HEK293T (cell line): ENCODE results near the gene B4GAT1.

Experiments
- CTCF ChIA-PET: fragments of 350-600 bp; formaldehyde crosslinking; extraction: SDS; loops from one replicate; lab custom pipeline; 2021; ENCODE audit warnings: antibody characterized with exemption, inconsistent platforms; lab: Yijun Ruan, JAX
- POLR2A ChIA-PET: fragments of 350-600 bp; formaldehyde crosslinking; extraction: SDS; loops from one replicate; lab custom pipeline; 2020; ENCODE audit warnings: antibody characterized with exemption, inconsistent platforms; lab: Yijun Ruan, JAX
- DNase-seq: peaks from one replicate; pipeline ENCODE4 v3.0.0; 2012; ENCODE audit warnings: mixed read lengths; ENCODE audit errors: extremely low spot score
- ARNT ChIP-seq: fragments of 450-650 bp; IDR thresholded peaks from 2 replicates; pipeline ENCODE4 v1.6.1; 2017; ENCODE audit warnings: mild to moderate bottlenecking
- BHLHE40 ChIP-seq: fragments of 450-650 bp; IDR thresholded peaks from 2 replicates; pipeline ENCODE4 v1.6.1; 2016; ENCODE audit warnings: mild to moderate bottlenecking, moderate library complexity, borderline replicate concordance
- CTBP1 ChIP-seq: fragments of 450-650 bp; IDR thresholded peaks from 2 replicates; pipeline ENCODE4 v1.6.1; 2016; ENCODE audit warnings: borderline replicate concordance
- ELF4 ChIP-seq: fragments of 450-650 bp; IDR thresholded peaks from 2 replicates; pipeline ENCODE4 v1.6.1; 2017; ENCODE audit warnings: antibody characterized with exemption
- FOXA1 ChIP-seq: fragments of 450-650 bp; IDR thresholded peaks from 2 replicates; pipeline ENCODE4 v1.6.1; 2016; ENCODE audit warnings: mild to moderate bottlenecking
- FOXK2 ChIP-seq: fragments of 450-650 bp; IDR thresholded peaks from 2 replicates; pipeline ENCODE4 v1.6.1; 2016; ENCODE audit warnings: mild to moderate bottlenecking
- FOXM1 ChIP-seq: fragments of 450-650 bp; IDR thresholded peaks from 2 replicates; pipeline ENCODE4 v1.6.1; 2017; ENCODE audit warnings: mild to moderate bottlenecking, borderline replicate concordance
- HDGF ChIP-seq: fragments of 450-650 bp; IDR thresholded peaks from 2 replicates; pipeline ENCODE4 v1.6.1; 2017; ENCODE audit warnings: antibody characterized with exemption, borderline replicate concordance
- L3MBTL2 ChIP-seq: fragments of 450-650 bp; conservative IDR thresholded peaks from 2 replicates; pipeline ENCODE4 v1.6.1; 2016; ENCODE audit warnings: mild to moderate bottlenecking
- LEF1 ChIP-seq: fragments of 450-650 bp; IDR thresholded peaks from 2 replicates; pipeline ENCODE4 v1.6.1; 2017; ENCODE audit warnings: mild to moderate bottlenecking, borderline replicate concordance
- NFRKB ChIP-seq: fragments of 450-650 bp; IDR thresholded peaks from 2 replicates; pipeline ENCODE4 v1.6.1; 2016; ENCODE audit warnings: mild to moderate bottlenecking, moderate library complexity
- SP1 ChIP-seq: fragments of 450-650 bp; IDR thresholded peaks from 2 replicates; pipeline ENCODE4 v1.6.1; 2017
- SUZ12 ChIP-seq: fragments of 450-650 bp; IDR thresholded peaks from 2 replicates; pipeline ENCODE4 v1.6.1; 2016; ENCODE audit warnings: mild to moderate bottlenecking
- TARDBP ChIP-seq: fragments of 450-650 bp; IDR thresholded peaks from 2 replicates; pipeline ENCODE4 v1.6.1; 2016
- ZNF384 ChIP-seq: fragments of 450-650 bp; IDR thresholded peaks from 2 replicates; pipeline ENCODE4 v1.6.1; 2016
- TF ChIP-seq, protein P1 (sequence below): fragments of 450-650 bp; IDR thresholded peaks from 2 replicates; pipeline ENCODE4 v1.6.1; 2016

B4GAT1 gene

DNA sequence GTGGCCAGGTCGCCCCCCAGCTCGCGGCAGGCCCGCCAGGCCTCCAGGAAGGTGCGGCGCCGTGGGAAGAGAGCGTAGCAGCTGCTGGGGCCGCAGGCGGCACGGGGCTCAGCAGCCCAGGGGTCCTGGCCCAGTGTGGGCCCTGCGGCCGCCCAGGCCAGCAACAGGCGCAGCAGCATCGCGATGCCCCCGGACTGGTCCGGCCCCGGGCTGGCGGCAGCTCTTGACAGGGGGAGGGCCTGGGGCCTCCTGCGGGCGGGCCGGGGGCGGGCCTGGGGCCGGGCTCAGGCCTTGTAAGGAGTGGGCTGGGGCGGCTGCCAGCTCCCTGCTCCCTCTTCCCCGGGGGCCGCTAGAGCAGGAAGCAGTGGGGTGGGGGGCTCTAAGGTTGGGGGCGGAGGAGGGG is 30.6 kb downstream of the B4GAT1 start, which contains the start of gene CD248:
CD248 (minus strand) TSS at position 196 of the 403 bp plus-strand sequence; CDS start at position 179, 17 bp downstream.
- ChIA-PET CTCF (no interaction called here), POLR2A (no interaction called here)
- TF ChIP-seq TARDBP (no peak), HDGF (no peak), ARNT (no peak), SP1 (no peak), LEF1 (no peak), FOXM1 (no peak), FOXK2 (no peak), CTBP1 (no peak), NFRKB (no peak), SUZ12 (no peak), BHLHE40 (no peak), ZNF384 (no peak)
- DNase-seq, result no peak

DNA sequence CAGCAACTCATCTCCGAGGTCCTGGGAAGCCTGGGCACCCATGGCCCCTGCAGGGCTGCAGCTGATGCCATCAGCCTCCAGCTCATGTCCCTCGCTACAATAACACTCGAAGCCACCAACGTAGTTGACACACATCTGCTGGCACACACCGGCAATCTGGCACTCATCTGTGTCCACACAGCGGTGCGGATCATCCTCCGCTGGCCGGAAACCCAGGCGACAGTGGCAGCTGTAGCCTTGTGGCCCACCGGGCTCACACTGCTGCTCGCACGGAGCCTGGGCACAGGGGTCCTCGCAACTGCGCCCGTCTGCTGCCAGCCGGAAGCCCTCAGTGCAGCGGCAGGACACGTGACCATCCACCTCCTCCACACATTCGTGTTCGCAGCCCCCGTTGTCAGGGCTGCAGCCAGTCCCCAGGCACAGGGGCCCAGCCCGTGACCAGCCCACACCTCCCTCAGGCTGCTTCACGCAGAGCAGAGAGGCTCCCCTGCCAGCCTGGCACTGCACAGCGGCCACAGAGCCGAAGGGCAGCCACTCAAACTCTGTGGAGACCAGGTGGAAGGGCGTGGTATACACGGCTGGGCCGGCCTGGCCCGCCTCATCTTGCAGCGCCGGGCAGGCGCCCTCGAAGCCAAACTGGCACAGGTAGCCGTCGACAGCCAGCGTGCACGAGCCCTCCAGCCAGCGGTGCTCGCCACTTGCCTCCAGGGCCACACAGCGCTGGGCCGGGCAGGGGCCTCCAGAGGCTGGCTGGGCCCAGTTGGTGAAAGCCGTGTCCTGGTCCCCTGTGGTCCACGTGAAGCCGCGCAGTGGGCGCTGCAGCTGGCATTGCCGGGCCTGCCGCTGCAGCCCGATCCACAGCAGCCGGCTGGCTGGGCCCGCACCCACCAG is 31.3 kb downstream of the B4GAT1 start:
- TF ChIP-seq ELF4 (no peak), FOXK2 (no peak), BHLHE40 (no peak), ZNF384 (no peak), ARNT (no peak), FOXA1 (no peak)
- DNase-seq, result no peak
- POLR2A ChIA-PET, result interaction anchor here (0.7 to 1.5 kb wide), 2 partner anchors 17 to 27 kb away, joined by 3 to 6 read pairs; partner anchors contain the start of gene YIF1A
- CTCF ChIA-PET, result no interaction called here

DNA sequence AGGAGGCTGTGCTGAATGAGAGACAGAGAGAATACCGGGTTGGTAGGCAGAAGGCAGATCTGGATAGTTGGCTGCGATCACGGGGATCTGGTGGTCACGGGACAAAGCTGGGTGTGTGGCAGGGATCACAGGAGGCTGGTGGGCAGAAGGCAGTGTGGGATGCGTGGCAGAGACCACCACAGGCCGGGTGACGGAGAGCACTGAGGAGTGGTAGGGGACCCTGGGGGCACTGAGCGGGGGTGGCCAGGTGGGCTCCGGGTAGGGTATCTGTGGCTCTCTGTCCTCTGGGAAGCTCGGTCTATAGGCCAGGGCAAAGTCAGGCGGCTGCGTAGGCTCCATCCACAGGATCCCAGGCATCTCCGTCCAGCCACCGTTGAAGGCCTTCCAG is 31.9 kb downstream of the B4GAT1 start:
- TF ChIP-seq NFRKB (no peak), ELF4 (no peak), ARNT (no peak), BHLHE40 (no peak), CTBP1 (no peak), L3MBTL2 (no peak), FOXM1 (no peak), FOXA1 (no peak), ZNF384 (no peak), SUZ12 (no peak), TARDBP (no peak), LEF1 (no peak), FOXK2 (no peak)
- DNase-seq, result no peak
- ChIA-PET CTCF (no interaction called here), POLR2A (interaction anchor here (0.7 to 1.5 kb wide), 2 partner anchors 18 to 26 kb away, joined by 3 to 6 read pairs; partner anchors contain the start of gene YIF1A)

DNA sequence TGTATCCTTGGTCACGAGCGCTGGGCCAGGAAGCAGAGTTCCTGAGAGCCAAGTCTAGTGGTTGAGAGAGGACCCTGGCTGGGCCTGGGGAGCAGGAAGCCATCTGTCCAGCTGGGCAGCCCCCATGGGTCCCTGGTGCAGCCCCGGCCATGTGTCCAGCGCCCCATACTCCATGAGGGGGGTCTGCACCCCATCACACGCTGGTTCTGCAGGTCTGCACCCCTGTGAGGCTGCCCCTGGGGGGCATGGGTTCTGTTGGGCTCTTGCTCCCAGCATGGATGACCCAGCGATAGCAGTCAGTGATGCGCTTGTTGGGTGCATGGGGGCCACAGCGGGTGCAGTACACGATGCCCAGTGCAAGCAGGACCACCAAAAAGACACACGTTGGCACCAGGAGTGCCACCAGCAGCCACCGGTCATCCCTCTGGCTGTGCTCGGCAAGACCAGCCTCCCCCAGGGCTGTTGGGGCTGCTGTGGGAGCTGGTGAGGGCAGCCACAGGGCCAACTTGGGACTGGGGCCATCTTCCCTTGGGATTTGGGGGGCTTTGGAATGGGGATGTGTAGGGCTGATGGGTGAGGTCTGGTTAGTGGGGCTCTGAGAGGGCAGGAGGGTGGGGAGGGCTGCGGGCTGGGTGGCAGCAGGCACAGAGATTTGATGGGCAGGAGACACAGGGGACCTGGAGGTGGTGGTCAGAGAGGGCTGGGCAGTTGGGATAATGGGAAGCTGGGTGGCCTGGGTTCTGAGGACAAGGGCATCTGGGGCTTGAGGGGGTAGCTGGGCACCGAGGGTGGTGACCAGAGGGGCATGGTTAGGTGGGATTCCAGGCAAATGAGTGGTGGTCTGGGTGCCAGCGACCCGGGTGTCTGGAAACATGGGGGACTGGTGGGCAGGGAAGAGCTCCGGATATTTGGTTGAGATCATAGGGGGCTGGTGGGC is 32.6 kb downstream of the B4GAT1 start:
- TF ChIP-seq L3MBTL2 (no peak), ARNT (no peak), FOXK2 (no peak), BHLHE40 (no peak), ZNF384 (no peak), HDGF (no peak), CTBP1 (no peak)
- TF ChIP-seq, protein P1, sequence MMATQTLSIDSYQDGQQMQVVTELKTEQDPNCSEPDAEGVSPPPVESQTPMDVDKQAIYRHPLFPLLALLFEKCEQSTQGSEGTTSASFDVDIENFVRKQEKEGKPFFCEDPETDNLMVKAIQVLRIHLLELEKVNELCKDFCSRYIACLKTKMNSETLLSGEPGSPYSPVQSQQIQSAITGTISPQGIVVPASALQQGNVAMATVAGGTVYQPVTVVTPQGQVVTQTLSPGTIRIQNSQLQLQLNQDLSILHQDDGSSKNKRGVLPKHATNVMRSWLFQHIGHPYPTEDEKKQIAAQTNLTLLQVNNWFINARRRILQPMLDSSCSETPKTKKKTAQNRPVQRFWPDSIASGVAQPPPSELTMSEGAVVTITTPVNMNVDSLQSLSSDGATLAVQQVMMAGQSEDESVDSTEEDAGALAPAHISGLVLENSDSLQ, result no peak
- DNase-seq, result no peak
- ChIA-PET POLR2A (interaction anchor here (0.7 to 1.5 kb wide), 3 partner anchors 19 to 29 kb away, joined by 3 to 6 read pairs (median 4); partner anchors contain the start of gene YIF1A), CTCF (interaction anchor here (3.9 kb wide), 1 partner anchor 21 kb away, joined by 21 read pairs; the partner anchor contains the start of gene RIN1)

DNA sequence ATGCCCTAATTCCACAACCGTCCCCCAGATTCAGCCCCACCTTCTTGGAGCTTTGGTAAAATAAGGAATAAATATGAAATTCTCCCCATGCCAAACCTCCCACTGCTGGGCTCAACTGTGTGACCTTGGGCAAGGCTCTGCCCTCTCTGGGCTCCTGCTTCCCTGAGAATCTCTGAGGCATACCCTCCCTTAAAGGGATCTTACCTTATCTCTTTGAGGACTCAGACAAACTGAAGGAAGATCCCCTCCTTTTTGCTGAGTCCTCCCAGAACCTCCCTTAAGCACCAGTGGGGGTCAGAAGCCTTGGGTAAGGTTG is 33.3 kb downstream of the B4GAT1 start:
- POLR2A ChIA-PET, result interaction anchor here (1.4 kb wide), 1 partner anchor 28 kb away, joined by 4 read pairs; no protein-coding TSS in a partner anchor
- no peak for DNase-seq
- CTCF ChIA-PET, result interaction anchor here (3.5 to 3.9 kb wide), 2 partner anchors 21 to 71 kb away, joined by 21 to 31 read pairs; partner anchors contain the start of gene RIN1
- TF ChIP-seq FOXA1, result no peak
- TF ChIP-seq, protein P1, result no peak
- no peak for TF ChIP-seq CTBP1
- no peak for TF ChIP-seq L3MBTL2
- TF ChIP-seq SP1, result no peak
- no peak for TF ChIP-seq LEF1
- TF ChIP-seq HDGF, result no peak
- no peak for TF ChIP-seq BHLHE40
- no peak for TF ChIP-seq FOXK2
- TF ChIP-seq ELF4, result no peak
- TF ChIP-seq ARNT, result no peak
- no peak for TF ChIP-seq TARDBP
- TF ChIP-seq NFRKB, result no peak
- no peak for TF ChIP-seq ZNF384
- TF ChIP-seq SUZ12, result no peak
- no peak for TF ChIP-seq FOXM1
